Hindlimb muscle (tissue), 1 donor: ENCODE results near the gene GNAS. TPM values are rescaled to one million over a fixed set of nuclear protein-coding genes. Genes with fewer than 3 reads are reported as not detected.
"Not testable (repeated sequence)": the region's sequence is repeated elsewhere in the genome, so short reads cannot be mapped to it uniquely, and the experiment has no call there.

Experiments used
- DNase-seq: peaks from one replicate; pipeline ENCODE4 v3.0.0-alpha.2; 2013
- polyA plus RNA-seq: library from polyadenylated mRNA; unstranded; fragments of 120-200 nt; gene quantifications from one replicate; pipeline ENCODE4 v1.2.1, GENCODE V29; 2013; ENCODE audit not compliant: insufficient read length

The GNAS gene
- polyA plus RNA-seq, 1 donor, result 3,728 TPM

DNA sequence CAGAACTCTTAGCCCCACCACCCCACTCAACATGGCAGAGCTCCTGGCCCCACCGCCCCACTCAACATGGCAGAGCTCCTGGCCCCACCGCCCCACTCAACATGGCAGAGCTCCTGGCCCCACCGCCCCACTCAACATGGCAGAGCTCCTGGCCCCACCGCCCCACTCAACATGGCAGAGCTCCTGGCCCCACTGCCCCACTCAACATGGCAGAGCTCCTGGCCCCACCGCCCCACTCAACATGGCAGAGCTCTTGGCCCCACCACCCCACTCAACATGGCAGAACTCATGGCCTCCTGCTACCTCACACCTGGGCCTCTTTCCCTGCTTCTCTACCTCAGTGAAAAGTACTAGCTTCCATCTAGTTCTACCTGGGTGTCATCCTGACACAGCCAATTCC lies 23.7 kb upstream of the GNAS start:
- DNase-seq, result not testable (repeated sequence)

- DNase-seq, result peak; percentile 43
These were observed 23.0 kb upstream of the GNAS start for GRCh38 chr20:58829531-58829941.

GRCh38 chr20:58832457-58832856 lies 20.1 kb upstream of the GNAS start:
- DNase-seq, result no peak

DNA sequence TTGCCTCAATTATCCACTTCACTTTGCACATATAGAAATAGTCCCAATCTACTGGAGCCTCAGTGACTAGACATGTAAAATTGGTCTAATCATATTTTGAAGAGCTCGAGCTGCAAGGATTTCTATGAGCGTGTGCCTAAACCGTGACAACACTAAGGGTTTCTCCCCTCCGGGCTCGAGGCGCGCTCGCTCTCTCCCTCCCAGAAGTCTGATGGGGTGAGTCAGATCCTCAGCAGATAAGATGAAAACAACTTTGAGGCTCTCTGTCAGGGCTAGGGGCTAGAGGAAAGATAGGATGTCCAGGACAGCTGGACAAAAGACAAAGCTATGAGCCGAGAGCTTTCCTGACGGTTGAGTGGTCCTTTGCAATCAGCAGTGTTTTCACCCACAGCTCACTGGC lies 18.6 kb upstream of the GNAS start:
- DNase-seq, result no peak

DNA sequence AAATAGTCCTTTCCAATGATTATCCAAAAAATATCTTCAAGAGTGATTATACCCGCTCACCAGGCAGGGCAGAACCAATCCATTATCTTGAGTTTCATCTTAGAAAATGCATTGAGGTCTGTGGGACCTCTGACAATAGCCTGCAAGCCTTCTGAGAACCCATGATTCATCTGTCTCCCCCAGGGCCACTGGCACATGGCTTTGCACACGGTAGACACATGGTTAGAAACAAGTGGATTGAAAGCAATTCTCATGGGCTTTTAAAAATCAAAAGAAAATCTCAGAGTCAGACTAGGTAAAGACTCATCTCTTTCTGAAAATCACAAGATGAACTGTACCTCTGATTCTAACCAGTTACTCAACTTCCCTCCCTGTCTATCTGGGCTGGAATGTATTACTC lies 17.3 kb upstream of the GNAS start:
- DNase-seq, result no peak

DNA sequence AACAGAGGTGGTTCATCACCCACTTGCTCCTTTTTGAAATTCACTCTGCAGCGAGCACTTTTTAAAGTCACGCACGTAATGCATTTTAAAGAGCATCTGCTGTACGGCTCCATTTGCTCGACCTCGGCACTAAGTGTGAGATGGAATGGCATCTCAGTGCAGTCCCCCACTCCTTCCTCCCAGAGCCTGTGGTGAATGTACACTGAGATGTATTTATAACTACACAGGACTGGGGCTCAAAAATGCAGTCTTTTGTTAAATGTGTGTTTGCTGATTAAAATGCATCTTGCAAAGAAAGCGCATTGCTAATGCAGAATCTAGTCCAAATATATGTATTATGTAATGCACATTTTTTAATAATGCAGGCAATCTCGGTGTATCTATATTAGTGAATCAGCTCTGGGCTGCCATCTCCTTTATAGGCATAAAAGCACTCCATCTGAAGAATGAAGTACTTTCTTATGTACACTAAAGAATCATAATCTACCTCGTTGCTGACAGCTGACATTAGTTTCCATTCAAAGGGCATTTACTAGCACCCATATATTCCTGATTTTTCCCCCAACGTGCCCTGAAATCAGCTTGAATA lies 15.8 kb upstream of the GNAS start:
- DNase-seq, result no peak

DNA sequence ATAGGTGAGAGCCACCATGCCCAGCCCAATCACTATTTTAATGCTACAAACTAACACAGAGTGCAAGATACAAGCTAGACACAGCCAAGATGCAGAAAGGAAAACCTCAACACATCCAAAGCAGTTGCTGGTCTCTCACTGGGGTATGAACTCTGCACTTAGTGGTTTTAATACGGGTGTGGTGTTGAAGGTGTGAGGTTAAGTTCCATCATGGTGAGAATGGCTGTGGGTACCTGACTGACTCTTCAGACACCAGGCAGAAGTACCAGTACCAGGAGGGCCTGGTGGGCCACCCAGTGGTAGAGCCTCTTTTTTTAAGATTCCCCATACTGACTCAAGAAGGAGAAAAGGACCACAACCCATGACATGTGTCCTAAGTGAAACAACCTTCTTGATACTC lies 14.8 kb upstream of the GNAS start:
- no peak for DNase-seq

GRCh38 chr20:58838174-58838573 lies 14.3 kb upstream of the GNAS start:
- DNase-seq, result no peak

- DNase-seq, result peak; percentile 79
These were observed 13.0 kb upstream of the GNAS start for GRCh38 chr20:58839474-58839874.

DNA sequence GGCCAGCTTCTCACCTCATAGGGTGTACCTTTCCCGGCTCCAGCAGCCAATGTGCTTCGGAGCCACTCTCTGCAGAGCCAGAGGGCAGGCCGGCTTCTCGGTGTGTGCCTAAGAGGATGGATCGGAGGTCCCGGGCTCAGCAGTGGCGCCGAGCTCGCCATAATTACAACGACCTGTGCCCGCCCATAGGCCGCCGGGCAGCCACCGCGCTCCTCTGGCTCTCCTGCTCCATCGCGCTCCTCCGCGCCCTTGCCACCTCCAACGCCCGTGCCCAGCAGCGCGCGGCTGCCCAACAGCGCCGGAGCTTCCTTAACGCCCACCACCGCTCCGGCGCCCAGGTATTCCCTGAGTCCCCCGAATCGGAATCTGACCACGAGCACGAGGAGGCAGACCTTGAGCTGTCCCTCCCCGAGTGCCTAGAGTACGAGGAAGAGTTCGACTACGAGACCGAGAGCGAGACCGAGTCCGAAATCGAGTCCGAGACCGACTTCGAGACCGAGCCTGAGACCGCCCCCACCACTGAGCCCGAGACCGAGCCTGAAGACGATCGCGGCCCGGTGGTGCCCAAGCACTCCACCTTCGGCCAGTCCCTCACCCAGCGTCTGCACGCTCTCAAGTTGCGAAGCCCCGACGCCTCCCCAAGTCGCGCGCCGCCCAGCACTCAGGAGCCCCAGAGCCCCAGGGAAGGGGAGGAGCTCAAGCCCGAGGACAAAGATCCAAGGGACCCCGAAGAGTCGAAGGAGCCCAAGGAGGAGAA lies 12.3 kb upstream of the GNAS start:
- DNase-seq, result no peak

- DNase-seq, result no peak
These were observed 11.5 kb upstream of the GNAS start for GRCh38 chr20:58840816-58841538.

- no peak for DNase-seq
These were observed 10.8 kb upstream of the GNAS start for GRCh38 chr20:58841539-58842264.

GRCh38 chr20:58842276-58842675 lies 10.2 kb upstream of the GNAS start:
- DNase-seq, result no peak

GRCh38 chr20:58843128-58843556 lies 9.4 kb upstream of the GNAS start:
- DNase-seq, result no peak

GRCh38 chr20:58845706-58846105 lies 6.8 kb upstream of the GNAS start:
- no peak for DNase-seq

- no peak for DNase-seq
These were observed 5.1 kb upstream of the GNAS start for GRCh38 chr20:58847463-58847862.

DNA sequence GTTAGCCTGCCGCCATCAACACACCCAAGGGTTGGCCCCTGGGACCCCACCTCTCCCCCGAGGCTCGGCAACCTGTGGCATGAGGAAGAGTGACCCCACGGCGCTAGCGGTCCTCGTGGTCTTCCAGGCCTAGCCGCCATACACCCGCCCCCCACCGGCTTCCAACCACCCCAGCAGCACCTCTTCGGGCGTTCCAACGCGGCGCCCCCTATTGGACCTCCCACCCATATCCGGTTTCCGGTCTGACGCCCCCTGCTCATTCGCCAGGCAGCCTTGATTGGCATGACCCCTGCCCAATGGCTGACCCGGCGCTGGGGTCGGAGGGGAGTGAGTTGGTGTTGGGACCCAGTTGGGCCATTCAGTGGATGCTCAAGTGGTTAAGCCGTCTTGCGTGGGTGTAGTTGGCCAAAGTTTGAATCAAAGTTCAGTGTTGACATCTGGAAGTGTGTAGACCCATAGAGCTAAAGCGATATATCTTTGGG lies 1.8 kb upstream of the GNAS start, which contains the start of gene GNAS-AS1:
Gene GNAS-AS1, minus strand, starts transcription at position 210 of the 482 bp plus-strand sequence.
- peak; percentile 82 for DNase-seq

DNA sequence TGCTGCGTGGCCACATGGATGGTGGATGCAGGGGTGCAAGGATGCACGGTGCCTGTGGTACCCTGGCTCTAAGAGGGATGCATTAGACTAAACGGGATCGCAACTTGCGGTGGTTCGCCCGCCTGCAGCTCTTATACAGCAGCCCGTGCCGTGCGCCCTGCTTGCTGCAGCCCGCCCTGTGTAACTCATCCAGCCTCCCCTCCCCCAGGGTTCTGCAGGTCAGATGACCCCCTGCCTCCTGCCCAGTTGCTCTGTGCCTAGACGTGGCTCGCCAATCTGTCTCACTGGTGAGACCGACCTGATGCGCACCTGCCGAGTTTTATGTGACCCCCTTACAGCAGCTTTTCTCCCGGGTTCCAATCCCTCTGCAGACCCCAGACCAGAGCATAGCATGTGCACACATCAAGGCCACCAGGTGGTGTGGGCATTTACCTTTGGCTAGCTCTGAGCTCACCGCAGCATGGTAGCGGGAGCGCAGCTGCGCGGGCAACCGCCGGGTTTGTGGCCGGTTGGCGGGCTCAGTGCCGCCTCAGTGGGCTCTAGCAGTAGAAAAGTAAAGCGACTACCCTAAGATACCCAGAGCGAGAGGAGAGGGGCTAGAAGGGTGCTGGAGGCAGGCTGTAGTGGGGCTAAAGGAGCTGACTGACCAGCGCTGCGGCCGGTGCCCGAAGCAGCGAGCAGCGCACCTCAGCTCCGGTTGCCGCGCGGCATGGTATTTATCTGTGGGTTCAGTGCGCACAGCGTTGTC lies 1.1 kb upstream of the GNAS start:
- DNase-seq, result no peak

GRCh38 chr20:58851969-58852458 lies 502 bp upstream of the GNAS start:
- no peak for DNase-seq

DNA sequence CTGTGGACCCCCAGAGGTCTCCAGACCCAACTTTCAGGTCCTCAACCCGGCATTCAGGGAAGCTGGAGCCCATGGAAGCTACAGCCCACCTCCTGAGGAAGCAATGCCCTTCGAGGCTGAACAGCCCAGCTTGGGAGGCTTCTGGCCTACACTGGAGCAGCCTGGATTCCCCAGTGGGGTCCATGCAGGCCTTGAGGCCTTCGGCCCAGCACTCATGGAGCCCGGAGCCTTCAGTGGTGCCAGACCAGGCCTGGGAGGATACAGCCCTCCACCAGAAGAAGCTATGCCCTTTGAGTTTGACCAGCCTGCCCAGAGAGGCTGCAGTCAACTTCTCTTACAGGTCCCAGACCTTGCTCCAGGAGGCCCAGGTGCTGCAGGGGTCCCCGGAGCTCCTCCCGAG lies 950 bp downstream of the GNAS start:
- DNase-seq, result no peak

GRCh38 chr20:58853976-58854637 lies 1.6 kb downstream of the GNAS start:
- no peak for DNase-seq
